Uterus (tissue), 4 donors: ENCODE measurements around the gene GPATCH3. TPM values are rescaled to one million over a fixed set of nuclear protein-coding genes. Genes with fewer than 3 reads are reported as not detected.

ENCODE experiments used
- DNase-seq, 2 donors: peaks; one replicate each; pipeline ENCODE4 v3.0.0-alpha.2; 2019 to 2020
- H3K27ac ChIP-seq, 2 donors: fragments of 200-600 bp; sonication (generic); 1 replicate in 1 of 2; 2 replicates in 1 of 2; pipeline ENCODE4 v1.5.1; 2016 to 2018
- H3K27me3 ChIP-seq, 2 donors: fragments of 200-600 bp; sonication (generic); one replicate each; pipeline ENCODE4 v1.5.1; 2018 to 2019; ENCODE audit warnings: control low read depth in 1 of 2
- H3K36me3 ChIP-seq, 2 donors: fragments of 200-600 bp; sonication (generic); one replicate each; pipeline ENCODE4 v1.5.1; 2019; ENCODE audit warnings: control low read depth in 1 of 2
- H3K4me1 ChIP-seq, 2 donors: fragments of 200-600 bp; sonication (generic); one replicate each; pipeline ENCODE4 v1.5.1; 2018 to 2019; ENCODE audit warnings: control low read depth in 1 of 2
- H3K4me3 ChIP-seq, 2 donors: fragments of 200-600 bp; sonication (generic); 1 replicate in 1 of 2; 2 replicates in 1 of 2; pipeline ENCODE4 v1.5.1; 2018 to 2019; ENCODE audit warnings: mild to moderate bottlenecking in 1 of 2
- H3K9me3 ChIP-seq, 2 donors: fragments of 200-600 bp; sonication (generic); one replicate each; pipeline ENCODE4 v1.5.1; 2019; ENCODE audit warnings: control low read depth in 1 of 2
- CTCF ChIP-seq, 4 experiments: fragments of 200-600 bp in 2 of 4; fragments of 450-650 bp in 2 of 4; sonication (generic) in 2 of 4; IDR thresholded peaks; one replicate each; pipeline ENCODE4 v1.5.1; 2016 to 2019; ENCODE audit warnings: antibody characterized with exemption in 4 of 4, mild to moderate bottlenecking in 2 of 4, moderate library complexity in 1 of 4
- POLR2A ChIP-seq, 2 donors: fragments of 450-650 bp; IDR thresholded peaks; one replicate each; pipeline ENCODE4 v1.6.1; 2016; ENCODE audit warnings: antibody characterized with exemption in 2 of 2, mild to moderate bottlenecking in 1 of 2, moderate library complexity in 1 of 2
- intact Hi-C: fragments of 100-400 bp; cut with DNase I; formaldehyde crosslinking; loops from one replicate; pipeline ENCODE4 v1.15.1; 2023; ENCODE audit warnings: low total_unique reads
- total RNA-seq, 4 donors: library from RNA; depleted of rRNA in 3 of 4; stranded (reverse); fragments of >200 nt in 3 of 4; gene quantifications; one replicate each; pipeline versions ENCODE4 v1.1.0 to v1.2.4, GENCODE V29; 2014 to 2023
- donor health status: DM: yes; HTN: yes; CAD: no.

The GPATCH3 gene
- total RNA-seq, 4 donors from 2014 or later, result 1.3 to 15.9 (median 7.0) TPM

GRCh38 chr1:26910343-26911160 is 10.3 kb upstream of the GPATCH3 start:
- no peaks in the 10 kb centered on the region for H3K36me3 ChIP-seq
- no peak for TF ChIP-seq CTCF (IDR thresholded peaks at IDR 0.05)
- no peak for TF ChIP-seq POLR2A (IDR thresholded peaks at IDR 0.05)
- no peak for DNase-seq
- no peak overlapping the region for H3K4me3 ChIP-seq
- H3K9me3 ChIP-seq, result no peaks in the 10 kb centered on the region
- no peaks in the 10 kb centered on the region for H3K4me1 ChIP-seq
- H3K27me3 ChIP-seq, result no peaks in the 10 kb centered on the region
- intact Hi-C loops, result no loop called here
- H3K27ac ChIP-seq, result no peak overlapping the region

GRCh38 chr1:26909951-26910342 is 9.7 kb upstream of the GPATCH3 start:
- no peaks in the 10 kb centered on the region for H3K4me1 ChIP-seq
- no peaks in the 10 kb centered on the region for H3K27me3 ChIP-seq
- no peak for DNase-seq
- TF ChIP-seq CTCF (IDR thresholded peaks at IDR 0.05) (no peak), POLR2A (IDR thresholded peaks at IDR 0.05) (no peak)
- no peak overlapping the region for H3K4me3 ChIP-seq
- intact Hi-C loops, result no loop called here
- H3K9me3 ChIP-seq, result no peaks in the 10 kb centered on the region
- H3K36me3 ChIP-seq, result no peaks in the 10 kb centered on the region
- no peak overlapping the region for H3K27ac ChIP-seq

GRCh38 chr1:26907071-26907917 is 7.0 kb upstream of the GPATCH3 start:
- no peak for DNase-seq
- TF ChIP-seq POLR2A (IDR thresholded peaks at IDR 0.05), result no peak
- no peak for TF ChIP-seq CTCF (IDR thresholded peaks at IDR 0.05)

GRCh38 chr1:26900815-26901511 is 696 bp upstream of the GPATCH3 start:
- intact Hi-C loops, result no loop called here
- Histone ChIP-seq H3K27ac (peak overlapping the region; percentile 80 to 89), H3K36me3 (no peaks in the 10 kb centered on the region), H3K27me3 (no peaks in the 10 kb centered on the region), H3K4me3 (peak overlapping the region; percentile 77), H3K4me1 (no peaks in the 10 kb centered on the region), H3K9me3 (no peaks in the 10 kb centered on the region)
- DNase-seq, result no peak
- TF ChIP-seq CTCF (IDR thresholded peaks at IDR 0.05) (no peak), POLR2A (IDR thresholded peaks at IDR 0.05) (no peak)

More at GRCh38 chr1:26907071-26907917, 7.0 kb upstream of the GPATCH3 start:
- no peaks in the 10 kb centered on the region for H3K27me3 ChIP-seq
- H3K4me3 ChIP-seq, result no peak overlapping the region
- intact Hi-C loops, result no loop called here
- no peak overlapping the region for H3K27ac ChIP-seq
- no peaks in the 10 kb centered on the region for H3K9me3 ChIP-seq
- no peaks in the 10 kb centered on the region for H3K36me3 ChIP-seq
- no peaks in the 10 kb centered on the region for H3K4me1 ChIP-seq
